ENCODE data around the gene TRIM13. TPM values are rescaled to one million over a fixed set of nuclear protein-coding genes. Genes with fewer than 3 reads are reported as not detected.

Gene TRIM13
- total and polyA plus RNA-seq, 2 of the 13 experiments (the other 11 are each of a cell fraction or from before 2014, with no cell fraction given), result 22.0 to 24.4 TPM

- TF ChIP-seq ZBTB2 (CRISPR knock-in tag; IDR thresholded peaks at IDR 0.05; ENCODE audit: low read depth), result peak; percentile 41; the same call in 1 of the 2 replicates
- 0 out of 2 replicates have a peak, but pooled peaks have one; percentile 26 for TF ChIP-seq ZBTB38 (CRISPR knock-in tag; IDR thresholded peaks at IDR 0.05)
- 0 out of 2 replicates have a peak, but pooled peaks have one; percentile 23 for TF ChIP-seq SALL2 (CRISPR knock-in tag; IDR thresholded peaks at IDR 0.05)
- no peak for TF ChIP-seq SRSF1 (optimal IDR thresholded peaks at IDR 0.05; ENCODE audit: low read depth, low read length)
- no peak for TF ChIP-seq UBTF (CRISPR knock-in tag; IDR thresholded peaks at IDR 0.05)
- TF ChIP-seq MIXL1 (CRISPR knock-in tag; IDR thresholded peaks at IDR 0.05), result 0 out of 2 replicates have a peak, but pooled peaks have one; percentile 26
- 0 out of 2 replicates have a peak, but pooled peaks have one; percentile 29 for TF ChIP-seq POLR2AphosphoS5 (IDR thresholded peaks at IDR 0.05; ENCODE audit: low read depth, low read length)
- peak; percentile 38 for TF ChIP-seq SKI (IDR thresholded peaks at IDR 0.05; ENCODE audit: partially characterized antibody)
- TF ChIP-seq TIGD3 (CRISPR knock-in tag; IDR thresholded peaks at IDR 0.05; ENCODE audit: borderline replicate concordance), result no peak
- TF ChIP-seq SP1 (IDR thresholded peaks at IDR 0.05), result no peak
- TF ChIP-seq SP1 (CRISPR knock-in tag; IDR thresholded peaks at IDR 0.05), result peak; percentile 65; the same call in 1 of the 2 replicates
- TF ChIP-seq ZNF629 (CRISPR knock-in tag; conservative IDR thresholded peaks at IDR 0.05), result no peak
- no peak for TF ChIP-seq GLMP (CRISPR knock-in tag; IDR thresholded peaks at IDR 0.05; ENCODE audit: borderline replicate concordance)
- no peak for TF ChIP-seq ZNF225 (CRISPR knock-in tag; IDR thresholded peaks at IDR 0.05)
- no peak for TF ChIP-seq ZZZ3 (CRISPR knock-in tag; IDR thresholded peaks at IDR 0.05; ENCODE audit: borderline replicate concordance)
- no peak for TF ChIP-seq ZNF333 (CRISPR knock-in tag; IDR thresholded peaks at IDR 0.05; ENCODE audit: borderline replicate concordance)
- TF ChIP-seq POLR2AphosphoS2 (IDR thresholded peaks at IDR 0.05; ENCODE audit: low read depth, low read length), result no peak
- no peak for TF ChIP-seq SCMH1 (CRISPR knock-in tag; IDR thresholded peaks at IDR 0.05; ENCODE audit: borderline replicate concordance)
- peak; percentile 83 for TF ChIP-seq GABPB1 (CRISPR knock-in tag; IDR thresholded peaks at IDR 0.05)
- 0 out of 2 replicates have a peak, but pooled peaks have one; percentile 9 for TF ChIP-seq THAP11 (CRISPR knock-in tag; IDR thresholded peaks at IDR 0.05)
Observed at GRCh38 chr13:49996161-49996915, 504 bp upstream of the TRIM13 start (continued).
